A375 (cell line): ENCODE data around the gene KLF8. TPM values are rescaled to one million over a fixed set of nuclear protein-coding genes. Genes with fewer than 3 reads are reported as not detected.

Experiments used
- total RNA-seq: library from RNA; depleted of rRNA; stranded (reverse); fragments of >200 nt; shearing (Covaris generic); gene quantifications from 2 replicates; pipeline ENCODE4 v1.2.3, GENCODE V29; 2014; rRNA removed

KLF8 gene
- not detected in 2 replicates for total RNA-seq

DNA sequence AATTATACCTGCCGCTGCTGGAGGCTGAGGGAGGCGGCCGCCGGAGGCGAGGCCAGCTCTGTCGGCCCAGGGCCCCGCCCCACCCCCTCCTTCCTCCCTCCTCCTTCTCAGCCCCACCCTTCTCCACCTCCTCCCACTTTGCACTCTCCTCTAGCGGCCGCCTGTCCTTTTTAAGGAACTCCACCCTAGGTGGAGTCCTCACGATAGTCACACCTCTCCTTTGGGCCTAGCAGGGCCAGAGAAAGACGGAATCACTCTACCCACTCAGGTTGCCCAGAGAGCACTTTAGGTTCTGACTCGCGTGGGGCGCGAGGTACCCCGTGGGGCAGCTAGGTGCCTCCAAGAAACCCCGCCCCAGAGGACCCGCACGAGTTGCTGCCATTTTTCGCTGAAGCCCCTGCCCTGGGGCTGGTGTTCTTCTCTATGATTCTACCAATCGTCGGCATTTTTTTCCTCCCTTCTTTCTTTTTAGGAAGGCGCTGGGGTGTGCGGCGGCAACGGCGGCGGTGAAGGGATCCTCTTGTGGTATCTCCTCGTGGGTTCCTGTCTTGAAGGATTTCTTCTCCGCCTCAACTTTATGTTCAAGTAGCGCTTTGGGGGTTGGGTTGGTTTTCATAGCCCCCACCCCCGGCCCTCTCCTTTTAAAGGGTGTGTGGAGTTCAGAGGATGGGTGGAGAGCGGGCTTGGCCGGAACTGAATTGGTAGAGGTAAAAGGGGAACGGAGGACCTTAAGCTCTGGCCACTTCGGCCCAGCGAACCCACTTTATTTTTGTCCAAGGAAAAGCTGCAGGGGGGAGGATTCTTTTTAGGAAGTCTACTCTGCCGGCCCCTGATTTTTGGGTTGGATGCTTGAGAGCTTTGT, at the start of gene KLF8:
KLF8 (plus strand) TSS at position 136 of the 862 bp plus-strand sequence. CDS start 979 bp downstream, outside the sequence.

